ENCODE data around the gene OAF.

Gene OAF

DNA sequence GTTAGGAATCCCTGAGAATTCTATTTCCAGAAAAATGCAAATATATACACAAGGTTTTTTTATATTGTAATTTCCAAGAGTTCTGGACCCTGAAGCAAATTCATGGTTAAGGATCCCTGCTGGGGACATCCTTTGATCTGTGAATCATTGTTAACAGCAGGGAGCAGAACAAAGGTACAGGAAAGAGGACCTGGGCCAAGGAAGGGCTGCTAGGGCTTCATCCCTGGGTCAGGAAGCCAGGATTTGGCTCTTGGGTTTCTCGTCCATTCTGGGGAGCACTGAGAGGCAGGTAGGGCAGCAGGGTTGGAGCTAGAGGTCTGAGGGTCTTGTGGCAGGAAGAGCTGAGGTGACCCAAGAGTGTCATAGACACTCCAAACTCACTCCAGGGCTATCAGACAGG is 10.2 kb upstream of the OAF start:
- no peak for DNase-seq (ENCODE audit: extremely low read depth in 1 of 2, low read depth in 1 of 2)

DNA sequence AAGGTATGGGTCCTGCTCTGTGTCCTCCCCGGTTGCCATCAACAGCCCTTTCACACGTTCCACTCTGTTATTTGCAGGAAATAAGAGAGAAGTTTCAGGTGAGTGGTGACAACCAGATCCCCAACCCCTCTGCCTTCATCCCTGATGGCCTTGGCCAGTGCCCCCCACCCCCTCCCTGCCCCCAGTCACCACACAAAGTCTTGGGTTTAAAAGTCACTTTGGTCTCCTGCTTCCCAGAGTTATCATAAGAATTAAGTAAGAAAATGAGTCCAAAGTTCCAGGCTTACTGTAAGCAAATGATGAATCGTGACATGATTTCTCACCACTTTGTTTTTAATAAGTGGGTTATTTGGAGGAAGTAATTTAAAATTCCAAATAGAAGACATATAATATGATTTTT is 9.2 kb upstream of the OAF start:
- DNase-seq (ENCODE audit: extremely low read depth in 1 of 2, low read depth in 1 of 2): no peak

DNA sequence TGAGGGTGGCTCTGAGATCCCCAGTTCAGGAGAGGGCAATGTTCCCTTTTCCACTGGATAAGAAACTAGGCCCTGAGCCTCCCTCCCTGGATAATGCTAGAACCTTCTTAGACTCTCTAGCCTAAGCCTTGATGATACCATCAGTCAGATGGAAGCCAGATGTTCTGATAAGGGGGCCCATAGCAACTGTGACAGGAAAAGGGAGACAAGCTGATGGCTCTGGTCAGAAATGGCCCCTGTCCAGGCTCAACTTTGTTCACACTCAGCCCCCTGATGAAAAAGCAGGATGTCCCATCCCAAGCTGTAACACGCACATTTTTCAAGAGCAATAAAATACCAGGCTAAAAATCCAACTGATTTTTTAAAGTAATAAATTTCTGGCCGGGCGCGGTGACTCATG is 7.2 kb upstream of the OAF start:
- DNase-seq (ENCODE audit: extremely low read depth in 1 of 2, low read depth in 1 of 2): no peak

GRCh38 chr11:120205596-120206161 is 5.2 kb upstream of the OAF start:
- no peak for DNase-seq (ENCODE audit: extremely low read depth in 1 of 2, low read depth in 1 of 2)

DNA sequence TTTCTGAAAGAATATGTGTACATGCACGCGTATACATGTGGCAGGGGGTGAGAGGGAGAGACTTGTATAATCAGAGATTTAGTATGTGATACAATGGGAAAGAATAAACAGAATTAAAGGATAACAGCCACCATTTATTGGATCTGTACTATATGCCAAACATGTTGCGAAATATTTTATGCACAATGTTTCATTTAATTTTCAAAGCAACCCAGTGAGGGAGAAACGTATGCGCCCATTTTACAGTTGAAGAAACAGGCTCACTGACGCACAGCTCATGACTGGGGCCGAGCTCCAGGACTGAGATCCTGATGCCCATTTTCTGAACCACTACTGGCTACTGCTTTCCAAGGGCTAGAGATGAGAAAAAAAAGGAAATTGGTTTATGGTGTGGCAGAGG is 3.3 kb upstream of the OAF start:
- no peak for DNase-seq (ENCODE audit: extremely low read depth in 1 of 2, low read depth in 1 of 2)

DNA sequence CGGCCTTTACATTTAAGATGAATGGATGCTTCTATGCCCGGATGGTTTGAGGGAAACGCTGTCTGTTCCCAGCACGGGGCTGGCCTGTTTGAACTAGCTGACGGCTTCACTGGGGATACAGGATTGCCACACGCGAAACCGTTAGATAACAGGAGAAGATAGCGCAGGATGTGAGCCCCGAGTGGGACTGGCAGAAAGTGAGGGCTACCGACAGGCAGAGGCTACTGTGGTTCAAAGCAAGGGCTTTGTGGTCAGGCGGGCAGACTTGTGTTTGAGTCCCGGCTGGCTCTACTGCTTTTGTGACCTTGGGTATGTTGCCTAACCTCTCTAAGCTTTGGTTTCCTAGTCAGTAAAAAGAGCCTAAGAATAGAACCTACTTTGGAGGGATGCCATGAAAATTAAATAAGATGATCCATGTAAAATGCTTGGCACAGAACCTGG is 2.8 kb upstream of the OAF start:
- DNase-seq (ENCODE audit: extremely low read depth in 1 of 2, low read depth in 1 of 2): no peak

GRCh38 chr11:120208777-120209176 is 2.1 kb upstream of the OAF start:
- DNase-seq (ENCODE audit: extremely low read depth in 1 of 2, low read depth in 1 of 2): no peak

GRCh38 chr11:120209746-120210625 is 846 bp upstream of the OAF start:
- DNase-seq (ENCODE audit: extremely low read depth in 1 of 2, low read depth in 1 of 2): no peak

DNA sequence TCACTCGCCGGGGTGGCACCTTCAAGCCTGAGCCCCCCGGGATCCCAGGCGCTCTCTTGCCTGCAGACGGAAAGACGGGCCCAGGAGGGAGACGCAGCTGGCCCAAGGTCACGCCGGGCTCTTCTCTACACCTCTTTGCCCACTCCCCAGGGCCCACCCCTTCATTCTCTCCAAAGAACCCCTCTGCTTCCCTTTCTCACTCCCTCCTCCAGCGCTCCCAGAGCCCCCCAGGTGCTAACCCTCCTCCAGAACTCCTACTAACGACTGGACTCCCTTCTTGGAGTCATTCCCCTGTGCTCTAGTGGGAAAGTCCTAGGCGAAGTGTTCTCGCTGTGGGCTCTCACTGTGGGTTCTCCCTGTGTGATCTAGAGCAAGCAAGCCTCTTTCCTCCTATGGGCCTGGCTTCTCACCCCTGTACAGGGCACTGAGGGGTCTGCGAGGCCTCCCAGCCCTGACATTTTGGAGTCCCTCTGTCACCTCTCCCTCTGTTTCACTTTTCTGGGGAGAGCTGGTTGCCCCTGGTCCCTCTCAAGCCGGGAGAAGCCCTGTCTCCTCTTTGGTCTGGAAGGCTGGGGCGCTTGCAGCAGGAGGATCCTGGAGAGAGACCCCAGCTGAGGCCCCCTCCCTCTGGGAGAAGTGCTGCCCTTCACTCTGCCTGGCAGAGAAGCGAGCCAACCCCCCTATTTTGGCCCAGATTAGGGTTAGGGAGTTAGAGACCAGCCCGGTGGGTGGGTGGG is 858 bp downstream of the OAF start:
- no peak for DNase-seq (ENCODE audit: extremely low read depth in 1 of 2, low read depth in 1 of 2)

DNA sequence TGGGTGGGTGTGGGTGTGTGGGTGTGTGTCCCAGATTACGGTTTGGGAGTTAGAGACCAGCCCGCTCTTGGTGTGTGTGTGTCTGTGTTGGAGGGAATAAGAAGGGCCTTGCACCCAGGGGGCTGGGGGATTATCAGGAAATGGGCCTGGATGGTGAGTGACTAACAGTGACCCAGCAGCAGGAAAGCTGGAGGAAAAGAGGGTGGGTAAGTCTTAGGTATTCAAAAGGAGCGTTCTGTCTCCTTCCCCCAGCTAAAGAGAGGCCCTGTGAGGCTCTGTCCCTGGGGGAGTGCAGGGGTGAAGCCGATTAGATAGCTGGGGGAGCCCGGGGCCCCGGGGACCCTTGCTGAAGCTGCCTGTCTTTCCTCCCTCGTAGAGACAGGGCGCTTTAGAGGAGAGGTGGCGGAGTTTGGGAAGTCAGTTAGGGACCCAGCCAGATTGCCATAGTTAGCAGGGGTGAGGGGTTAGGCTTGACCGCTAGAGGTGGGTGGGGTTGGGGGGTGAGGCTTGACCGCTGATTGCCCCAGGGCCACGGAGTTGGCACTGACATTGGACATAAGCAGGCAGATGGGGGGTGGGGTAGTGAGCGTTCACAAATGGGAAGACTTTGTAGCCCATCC is 1.5 kb downstream of the OAF start:
- DNase-seq (ENCODE audit: extremely low read depth in 1 of 2, low read depth in 1 of 2): no peak

DNA sequence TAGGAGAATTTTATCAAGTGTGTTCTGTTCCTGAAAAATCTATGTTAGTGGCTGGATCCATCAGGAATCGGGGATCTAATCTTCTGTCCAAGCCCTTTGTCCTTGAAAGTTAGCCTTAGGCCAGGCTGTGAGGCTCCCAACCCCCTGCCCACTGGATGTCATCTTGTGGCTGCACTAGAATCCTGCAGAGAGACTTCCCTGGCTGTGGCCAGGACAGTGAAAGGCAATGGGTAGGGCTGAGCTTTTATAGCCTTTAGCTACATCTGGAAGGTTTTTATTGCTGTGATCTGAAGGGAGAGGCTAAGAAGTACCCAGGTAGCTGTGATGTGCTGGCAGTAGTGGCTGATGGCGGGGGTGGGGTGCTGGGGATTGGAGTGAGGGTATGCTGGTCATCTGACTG is 2.1 kb downstream of the OAF start:
- no peak for DNase-seq (ENCODE audit: extremely low read depth in 1 of 2, low read depth in 1 of 2)

DNA sequence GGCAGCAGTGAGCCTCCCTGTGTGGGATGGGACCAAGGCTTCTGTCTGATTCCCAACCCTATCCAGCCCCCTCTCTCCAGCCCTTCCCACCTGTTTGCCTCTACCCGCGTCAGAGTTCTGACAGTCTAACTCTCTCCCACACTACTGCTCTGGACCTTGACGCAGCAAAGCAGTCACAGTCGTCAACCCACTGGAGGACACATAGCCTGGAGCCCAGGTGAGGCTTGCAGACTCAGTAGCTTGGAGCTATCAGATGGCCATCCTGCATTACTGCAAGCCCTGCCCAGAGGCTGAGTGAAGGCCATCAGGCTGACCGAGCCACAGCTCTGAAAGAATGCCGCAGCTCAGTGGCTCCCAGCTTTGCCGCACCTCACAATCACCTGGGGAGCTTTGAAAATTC is 3.7 kb downstream of the OAF start:
- DNase-seq (ENCODE audit: extremely low read depth in 1 of 2, low read depth in 1 of 2): no peak

DNA sequence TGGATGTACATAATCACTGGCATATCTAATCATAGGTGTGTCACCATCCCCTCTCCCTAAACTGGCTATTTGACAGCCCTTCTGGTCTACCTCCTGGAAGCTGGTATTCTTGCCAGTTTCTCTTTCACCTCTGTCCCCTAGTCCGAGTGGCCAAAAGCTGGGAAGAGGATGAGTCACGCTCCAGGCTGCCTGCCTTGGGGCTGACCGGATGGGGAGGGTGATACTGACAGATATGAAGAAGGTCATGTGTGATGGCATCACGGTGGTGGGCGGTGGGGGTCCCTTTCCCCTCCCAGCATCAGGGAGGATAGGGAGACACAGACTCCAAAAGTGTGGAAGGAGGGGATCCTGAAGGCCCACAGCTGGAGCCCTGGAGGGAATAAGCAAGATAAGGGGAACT is 4.8 kb downstream of the OAF start:
- no peak for DNase-seq (ENCODE audit: extremely low read depth in 1 of 2, low read depth in 1 of 2)

DNA sequence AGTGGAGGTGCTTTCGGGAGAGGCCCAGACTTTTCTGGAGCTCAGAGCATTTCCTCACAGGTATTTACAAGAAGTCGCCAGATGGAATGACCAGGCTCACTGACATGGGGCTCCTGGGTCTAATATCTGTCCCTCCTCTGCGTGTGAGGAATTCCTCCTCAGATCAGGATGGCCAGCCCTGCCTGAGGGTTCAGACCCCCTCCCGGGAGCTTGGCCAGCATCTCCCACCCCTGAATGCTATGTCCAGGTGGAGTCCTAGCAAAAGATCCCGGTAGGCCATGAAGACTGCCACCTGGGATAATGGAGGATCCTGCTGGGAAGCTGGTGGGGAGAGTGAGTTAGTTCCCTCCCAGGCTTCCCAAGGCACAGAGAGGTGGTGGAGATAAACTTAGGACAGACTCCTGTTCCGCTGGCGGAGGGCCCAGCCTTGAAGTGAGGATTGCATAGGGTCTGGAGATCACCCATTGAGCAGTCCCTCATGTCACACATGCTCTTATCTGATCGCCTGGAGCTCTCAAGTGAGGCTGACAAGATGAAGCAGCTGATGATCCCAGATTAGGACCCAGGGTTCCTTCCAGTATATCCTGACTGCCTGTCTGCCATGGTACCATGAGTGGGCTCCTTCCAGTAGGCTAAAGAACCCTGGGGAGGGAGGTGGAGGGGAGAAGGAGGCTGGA is 5.7 kb downstream of the OAF start:
- no peak for DNase-seq (ENCODE audit: extremely low read depth in 1 of 2, low read depth in 1 of 2)

GRCh38 chr11:120217526-120217925 is 6.7 kb downstream of the OAF start:
- no peak for DNase-seq (ENCODE audit: extremely low read depth in 1 of 2, low read depth in 1 of 2)

DNA sequence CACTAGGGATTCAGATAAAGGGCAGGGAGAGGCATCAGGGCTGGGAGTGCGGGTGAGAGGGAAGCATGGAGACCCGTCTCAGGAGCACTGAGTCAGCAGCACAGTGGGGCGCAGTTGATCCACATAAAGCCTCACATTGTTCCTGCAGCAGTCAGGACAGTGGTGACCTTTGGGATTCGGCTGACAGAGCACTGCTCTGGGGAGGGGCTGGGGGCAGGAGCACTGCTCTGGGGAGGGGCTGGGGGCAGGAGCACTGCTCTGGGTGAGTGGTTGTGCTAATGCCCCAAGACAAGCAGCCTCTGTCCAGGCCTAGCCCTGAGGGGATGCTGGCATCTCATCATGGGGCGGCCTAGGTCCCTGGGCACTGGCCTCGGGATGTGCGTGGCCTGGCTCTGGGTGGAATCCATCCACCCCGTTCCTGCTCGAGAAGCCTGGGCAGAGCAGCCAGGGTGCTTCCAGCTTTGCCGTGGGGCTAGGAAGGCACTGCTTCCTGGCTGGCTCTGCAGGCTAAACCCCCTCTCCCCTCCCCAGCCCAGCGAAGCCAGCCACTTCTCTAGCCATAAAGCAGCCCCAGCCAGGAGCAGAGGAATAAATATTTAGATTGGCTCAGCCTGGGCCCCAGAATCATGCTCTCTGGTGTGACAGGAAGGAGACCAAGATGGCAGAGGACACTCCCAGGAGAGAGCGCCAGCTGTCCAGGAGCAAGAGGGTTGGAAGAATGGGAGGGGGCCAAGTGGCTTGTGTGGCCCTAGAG is 7.3 kb downstream of the OAF start:
- no peak for DNase-seq (ENCODE audit: extremely low read depth in 1 of 2, low read depth in 1 of 2)

- no peak for DNase-seq (ENCODE audit: extremely low read depth in 1 of 2, low read depth in 1 of 2)
Observed at GRCh38 chr11:120218695-120219033, 7.8 kb downstream of the OAF start.

DNA sequence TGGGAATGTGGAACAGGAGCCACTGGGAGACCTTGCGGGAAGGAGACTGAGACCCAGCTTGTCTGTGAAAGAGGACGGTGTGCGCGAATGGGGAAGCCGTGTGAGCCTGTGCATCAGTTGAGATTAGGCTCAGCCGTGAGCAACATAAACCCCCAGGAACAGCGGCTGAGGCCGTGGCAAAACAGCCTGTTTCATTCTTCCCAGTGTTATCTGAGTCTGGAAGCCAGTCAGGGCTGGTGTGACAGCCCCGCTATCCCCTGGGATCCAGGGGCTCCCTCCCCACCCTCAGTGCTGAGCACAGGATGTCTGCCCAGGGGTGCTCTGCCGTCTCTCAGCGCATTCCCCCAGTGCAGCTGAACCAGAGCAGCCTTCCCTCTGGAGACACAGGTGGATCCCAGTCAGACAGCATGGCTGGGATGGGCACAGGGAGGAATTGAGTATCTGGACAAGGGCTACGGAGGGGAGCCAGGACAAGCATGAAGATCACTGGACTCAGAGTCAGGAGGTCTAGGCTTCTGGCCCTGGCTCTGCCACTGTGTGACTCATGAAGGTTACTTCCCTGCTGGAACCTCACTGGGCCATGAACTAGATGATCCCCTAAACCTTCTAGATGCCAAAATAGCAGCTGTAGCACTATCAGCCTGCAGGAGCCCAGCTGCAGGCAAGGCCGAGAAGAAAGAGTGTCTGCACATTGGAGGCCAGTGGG is 8.6 kb downstream of the OAF start:
- no peak for DNase-seq (ENCODE audit: extremely low read depth in 1 of 2, low read depth in 1 of 2)

GRCh38 chr11:120219938-120220746 is 9.3 kb downstream of the OAF start:
- DNase-seq (ENCODE audit: extremely low read depth in 1 of 2, low read depth in 1 of 2): no peak

Measured in activated CD8-positive, alpha-beta memory T cell treated with anti-CD3 and anti-CD28 coated beads for 1 hour (primary cell).